ENCODE results near the gene PRM2.

The PRM2 gene

GRCh38 chr16:11316331-11317015 lies 40.2 kb upstream of the PRM2 start:
- Histone ChIP-seq H4K20me1 (ENCODE audit: insufficient read depth) (no peaks in the 10 kb centered on the region), H3K27me3 (ENCODE audit: insufficient read depth, low read depth) (no peaks in the 10 kb centered on the region), H3K27ac (no peak overlapping the region), H3K4me3 (IDR thresholded peaks at IDR 0.05; ENCODE audit: insufficient read depth, low read depth, low read length) (no peak overlapping the region), H3K36me3 (ENCODE audit: insufficient read depth) (no peaks in the 10 kb centered on the region), H3K9ac (no peak overlapping the region), H3K79me2 (ENCODE audit: insufficient read depth, low read depth) (no peaks in the 10 kb centered on the region), H2AFZ (ENCODE audit: low read depth) (no peak overlapping the region), H3K4me2 (no peak overlapping the region), H3K4me1 (ENCODE audit: low read depth, poor library complexity, severe bottlenecking) (peaks cover 54% of the 10 kb centered on the region)
- no peak for TF ChIP-seq CTCF (conservative IDR thresholded peaks at IDR 0.05; ENCODE audit: low read depth, low read length)

DNA sequence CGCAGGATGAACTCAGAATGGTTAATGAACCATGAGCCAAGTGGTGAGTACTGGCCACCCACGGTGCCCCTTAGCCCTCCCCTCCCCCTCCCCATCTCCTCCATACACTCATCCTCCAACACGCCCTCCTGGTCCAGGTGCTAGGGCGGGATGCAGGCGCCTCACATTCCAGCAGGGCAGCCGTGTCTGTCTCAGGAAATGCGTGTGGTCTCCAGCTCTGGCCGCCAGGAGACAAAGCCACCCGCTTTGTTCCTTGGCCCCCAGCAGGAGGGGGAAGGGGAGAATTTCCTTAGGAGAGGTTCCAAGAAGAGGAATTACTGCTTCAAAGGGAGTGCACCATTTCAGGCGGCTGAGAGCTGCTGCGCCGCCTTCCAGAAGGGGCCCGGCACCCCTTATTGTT lies 39.2 kb upstream of the PRM2 start:
- Histone ChIP-seq H2AFZ (ENCODE audit: low read depth) (no peak overlapping the region), H3K4me2 (no peak overlapping the region), H3K4me3 (IDR thresholded peaks at IDR 0.05; ENCODE audit: insufficient read depth, low read depth, low read length) (no peak overlapping the region), H3K27me3 (ENCODE audit: insufficient read depth, low read depth) (no peaks in the 10 kb centered on the region), H3K4me1 (ENCODE audit: low read depth, poor library complexity, severe bottlenecking) (peaks cover 61% of the 10 kb centered on the region), H3K27ac (no peak overlapping the region), H4K20me1 (ENCODE audit: insufficient read depth) (no peaks in the 10 kb centered on the region), H3K79me2 (ENCODE audit: insufficient read depth, low read depth) (no peaks in the 10 kb centered on the region), H3K9ac (no peak overlapping the region), H3K36me3 (ENCODE audit: insufficient read depth) (no peaks in the 10 kb centered on the region)
- no peak for TF ChIP-seq CTCF (conservative IDR thresholded peaks at IDR 0.05; ENCODE audit: low read depth, low read length)

GRCh38 chr16:11314309-11314894 lies 38.1 kb upstream of the PRM2 start:
- Histone ChIP-seq H2AFZ (ENCODE audit: low read depth) (no peak overlapping the region), H3K4me3 (IDR thresholded peaks at IDR 0.05; ENCODE audit: insufficient read depth, low read depth, low read length) (no peak overlapping the region), H4K20me1 (ENCODE audit: insufficient read depth) (no peaks in the 10 kb centered on the region), H3K9ac (no peak overlapping the region), H3K27me3 (ENCODE audit: insufficient read depth, low read depth) (no peaks in the 10 kb centered on the region), H3K4me2 (no peak overlapping the region), H3K27ac (no peak overlapping the region), H3K36me3 (ENCODE audit: insufficient read depth) (no peaks in the 10 kb centered on the region), H3K79me2 (ENCODE audit: insufficient read depth, low read depth) (no peaks in the 10 kb centered on the region), H3K4me1 (ENCODE audit: low read depth, poor library complexity, severe bottlenecking) (peaks cover 61% of the 10 kb centered on the region)
- TF ChIP-seq CTCF (conservative IDR thresholded peaks at IDR 0.05; ENCODE audit: low read depth, low read length): no peak

- no peak overlapping the region; the same call in 1 of the 2 replicates for H2AFZ ChIP-seq (ENCODE audit: low read depth)
- no peaks in the 10 kb centered on the region for H4K20me1 ChIP-seq (ENCODE audit: insufficient read depth)
- no peak overlapping the region for H3K9ac ChIP-seq
- H3K4me1 ChIP-seq (ENCODE audit: low read depth, poor library complexity, severe bottlenecking): peaks cover 63% of the 10 kb centered on the region
- H3K36me3 ChIP-seq (ENCODE audit: insufficient read depth): no peaks in the 10 kb centered on the region
- no peak overlapping the region for H3K4me3 ChIP-seq (IDR thresholded peaks at IDR 0.05; ENCODE audit: insufficient read depth, low read depth, low read length)
- no peak for TF ChIP-seq CTCF (conservative IDR thresholded peaks at IDR 0.05; ENCODE audit: low read depth, low read length)
- H3K27ac ChIP-seq: 0 out of 2 replicates have a peak overlapping the region, but pooled peaks have one; percentile 89
- H3K79me2 ChIP-seq (ENCODE audit: insufficient read depth, low read depth): no peaks in the 10 kb centered on the region
- H3K27me3 ChIP-seq (ENCODE audit: insufficient read depth, low read depth): no peaks in the 10 kb centered on the region
- peak overlapping the region; percentile 62 for H3K4me2 ChIP-seq
Observed at GRCh38 chr16:11313493-11314308, 37.4 kb upstream of the PRM2 start.
